Measurements from ENCODE around the gene CCT7. TPM values are rescaled to one million over a fixed set of nuclear protein-coding genes. Genes with fewer than 3 reads are reported as not detected.

The CCT7 gene
- total and polyA plus RNA-seq, 2 donors (not counting 3 experiments of a cell fraction or from before 2014, with no cell fraction given) = 343 to 362 TPM

DNA sequence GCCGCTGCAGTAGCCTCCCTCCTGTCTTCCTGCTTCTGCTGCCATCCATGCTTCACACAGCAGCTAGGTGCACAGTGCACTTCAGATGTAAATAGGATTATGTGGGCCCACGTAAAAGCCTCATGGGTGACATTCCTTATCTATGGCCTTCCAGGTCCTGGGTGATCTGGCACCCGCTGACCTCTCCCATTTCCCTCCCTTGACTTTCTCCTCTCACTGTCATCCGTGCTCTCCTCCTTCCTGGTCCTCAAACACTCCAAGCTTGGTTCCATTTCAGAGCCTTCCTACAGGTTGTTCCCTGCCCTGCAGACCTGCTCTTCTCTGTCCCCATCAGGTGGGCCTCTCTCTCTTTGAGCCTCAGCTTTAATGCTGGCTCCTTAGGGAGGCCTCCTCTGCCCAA is 24.1 kb upstream of the CCT7 start:
- Histone ChIP-seq H3K36me3 (ENCODE audit: control insufficient read depth in 2 of 2, extremely low read depth in 1 of 2, insufficient read depth in 2 of 2, low read length in 2 of 2) (no peaks in the 10 kb centered on the region), H3K4me3 (replicated peaks in 1 of 3; ENCODE audit: insufficient read depth in 1 of 3, low read depth in 1 of 3, low read length in 3 of 3) (no peak overlapping the region), H3K9me1 (replicated peaks; ENCODE audit: control insufficient read depth, extremely low read depth, insufficient read depth, low read length) (no peaks in the 10 kb centered on the region), H3K27me3 (ENCODE audit: control insufficient read depth in 2 of 2, insufficient read depth in 2 of 2, low read length in 2 of 2) (peaks cover 8 to 9% of the 10 kb centered on the region in 2 experiments), H3K9ac (replicated peaks; ENCODE audit: extremely low read depth, insufficient read depth, low read length) (no peak overlapping the region), H3K27ac (ENCODE audit: insufficient read depth, low read depth, low read length) (no peak overlapping the region), H2AFZ (ENCODE audit: low read depth, low read length) (no peak overlapping the region), H3K79me2 (ENCODE audit: control insufficient read depth, insufficient read depth, low read length) (peaks cover 6% of the 10 kb centered on the region), H4K20me1 (replicated peaks; ENCODE audit: control insufficient read depth, extremely low read depth, insufficient read depth, low read length) (no peaks in the 10 kb centered on the region), H3K4me1 (ENCODE audit: control insufficient read depth, extremely low read depth, insufficient read depth, low read length) (peaks cover 4% of the 10 kb centered on the region), H3K9me3 (replicated peaks; ENCODE audit: control insufficient read depth, insufficient read depth, low read length) (no peaks in the 10 kb centered on the region), H3K4me2 (ENCODE audit: insufficient read depth, low read length) (no peak overlapping the region)
- dilution Hi-C loops (cut with MboI; ENCODE audit: extremely low pct_ligation_motif_present, low sequenced_read_pairs) (no loop called here), intact Hi-C loops (cut with micrococcal nuclease) (no loop called here)
- FAIRE-seq = no peak
- ChIA-PET CTCF (interaction anchor here (1.0 to 4.2 kb wide), 3 partner anchors 34 to 322 kb away, joined by 3 to 78 read pairs (median 17); no protein-coding TSS in a partner anchor), POLR2A (no interaction called here)
- DNase-seq (ENCODE audit: low read depth, low spot score) = no peak
- TF ChIP-seq, protein P1, sequence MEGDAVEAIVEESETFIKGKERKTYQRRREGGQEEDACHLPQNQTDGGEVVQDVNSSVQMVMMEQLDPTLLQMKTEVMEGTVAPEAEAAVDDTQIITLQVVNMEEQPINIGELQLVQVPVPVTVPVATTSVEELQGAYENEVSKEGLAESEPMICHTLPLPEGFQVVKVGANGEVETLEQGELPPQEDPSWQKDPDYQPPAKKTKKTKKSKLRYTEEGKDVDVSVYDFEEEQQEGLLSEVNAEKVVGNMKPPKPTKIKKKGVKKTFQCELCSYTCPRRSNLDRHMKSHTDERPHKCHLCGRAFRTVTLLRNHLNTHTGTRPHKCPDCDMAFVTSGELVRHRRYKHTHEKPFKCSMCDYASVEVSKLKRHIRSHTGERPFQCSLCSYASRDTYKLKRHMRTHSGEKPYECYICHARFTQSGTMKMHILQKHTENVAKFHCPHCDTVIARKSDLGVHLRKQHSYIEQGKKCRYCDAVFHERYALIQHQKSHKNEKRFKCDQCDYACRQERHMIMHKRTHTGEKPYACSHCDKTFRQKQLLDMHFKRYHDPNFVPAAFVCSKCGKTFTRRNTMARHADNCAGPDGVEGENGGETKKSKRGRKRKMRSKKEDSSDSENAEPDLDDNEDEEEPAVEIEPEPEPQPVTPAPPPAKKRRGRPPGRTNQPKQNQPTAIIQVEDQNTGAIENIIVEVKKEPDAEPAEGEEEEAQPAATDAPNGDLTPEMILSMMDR (IDR thresholded peaks at IDR 0.05; ENCODE audit: extremely low read depth in 1 of 2, insufficient read depth in 1 of 2, low read depth in 1 of 2, low read length in 2 of 2) = no peak
- BruUV-seq (replicated peaks) = no TSS peak

GRCh38 chr2:73210696-73211095 is 23.4 kb upstream of the CCT7 start:
- DNase-seq (ENCODE audit: low read depth, low spot score) (no peak), FAIRE-seq (no peak)
- dilution Hi-C loops (cut with MboI; ENCODE audit: extremely low pct_ligation_motif_present, low sequenced_read_pairs) (no loop called here), intact Hi-C loops (cut with micrococcal nuclease) (no loop called here)
- Histone ChIP-seq H3K4me1 (ENCODE audit: control insufficient read depth, extremely low read depth, insufficient read depth, low read length) (peaks cover 9% of the 10 kb centered on the region), H3K36me3 (ENCODE audit: control insufficient read depth in 2 of 2, extremely low read depth in 1 of 2, insufficient read depth in 2 of 2, low read length in 2 of 2) (no peaks in the 10 kb centered on the region), H3K27ac (ENCODE audit: insufficient read depth, low read depth, low read length) (no peak overlapping the region), H3K4me3 (replicated peaks in 1 of 3; ENCODE audit: insufficient read depth in 1 of 3, low read depth in 1 of 3, low read length in 3 of 3) (no peak overlapping the region), H3K79me2 (ENCODE audit: control insufficient read depth, insufficient read depth, low read length) (peaks cover 13% of the 10 kb centered on the region), H3K9me1 (replicated peaks; ENCODE audit: control insufficient read depth, extremely low read depth, insufficient read depth, low read length) (no peaks in the 10 kb centered on the region), H3K27me3 (ENCODE audit: control insufficient read depth in 2 of 2, insufficient read depth in 2 of 2, low read length in 2 of 2) (peaks cover 4 to 6% of the 10 kb centered on the region in 2 experiments), H4K20me1 (replicated peaks; ENCODE audit: control insufficient read depth, extremely low read depth, insufficient read depth, low read length) (no peaks in the 10 kb centered on the region), H3K9me3 (replicated peaks; ENCODE audit: control insufficient read depth, insufficient read depth, low read length) (no peaks in the 10 kb centered on the region), H3K4me2 (ENCODE audit: insufficient read depth, low read length) (no peak overlapping the region), H3K9ac (replicated peaks; ENCODE audit: extremely low read depth, insufficient read depth, low read length) (no peak overlapping the region), H2AFZ (ENCODE audit: low read depth, low read length) (no peak overlapping the region)
- TF ChIP-seq MYC (IDR thresholded peaks at IDR 0.05; ENCODE audit: low read depth, low read length) (no peak), POLR2A (IDR thresholded peaks at IDR 0.05; ENCODE audit: low read depth, low read length) (no peak), GATA2 (IDR thresholded peaks at IDR 0.05; ENCODE audit: insufficient read depth, insufficient read length, low read depth, low read length) (no peak), JUN (IDR thresholded peaks at IDR 0.05; ENCODE audit: borderline replicate concordance, insufficient read depth, insufficient read length, low read depth) (no peak), POLR2AphosphoS5 (IDR thresholded peaks at IDR 0.05; ENCODE audit: insufficient read depth, low read depth, low read length) (no peak), FOS (IDR thresholded peaks at IDR 0.05; ENCODE audit: borderline replicate concordance, insufficient read depth, low read length) (no peak), EZH2 (IDR thresholded peaks at IDR 0.05; ENCODE audit: borderline replicate concordance, low read depth, low read length, severe bottlenecking) (no peak), MAX (IDR thresholded peaks at IDR 0.05; ENCODE audit: insufficient read depth, insufficient read length) (no peak)
- TF ChIP-seq, protein P1 (IDR thresholded peaks at IDR 0.05; ENCODE audit: extremely low read depth in 1 of 2, insufficient read depth in 1 of 2, low read depth in 1 of 2, low read length in 2 of 2) = no peak
- no TSS peak for BruUV-seq (replicated peaks)
- ChIA-PET POLR2A (no interaction called here), CTCF (interaction anchor here (1.0 to 4.2 kb wide), 3 partner anchors 34 to 323 kb away, joined by 3 to 78 read pairs (median 17); no protein-coding TSS in a partner anchor)

Data from endothelial cell of umbilical vein (primary cell).